Activated naive CD4-positive, alpha-beta T cell (primary cell): ENCODE measurements around the gene BACH2.

Experiments
- DNase-seq, 4 experiments: peaks; one replicate each; lab custom pipeline; 2025; lab: John Stamatoyannopoulos, UW

Gene BACH2

GRCh38 chr6:90028066-90028778 is 268.4 kb downstream of the BACH2 start:
- no peak for DNase-seq

GRCh38 chr6:90026216-90026615 is 270.4 kb downstream of the BACH2 start:
- no peak for DNase-seq

DNA sequence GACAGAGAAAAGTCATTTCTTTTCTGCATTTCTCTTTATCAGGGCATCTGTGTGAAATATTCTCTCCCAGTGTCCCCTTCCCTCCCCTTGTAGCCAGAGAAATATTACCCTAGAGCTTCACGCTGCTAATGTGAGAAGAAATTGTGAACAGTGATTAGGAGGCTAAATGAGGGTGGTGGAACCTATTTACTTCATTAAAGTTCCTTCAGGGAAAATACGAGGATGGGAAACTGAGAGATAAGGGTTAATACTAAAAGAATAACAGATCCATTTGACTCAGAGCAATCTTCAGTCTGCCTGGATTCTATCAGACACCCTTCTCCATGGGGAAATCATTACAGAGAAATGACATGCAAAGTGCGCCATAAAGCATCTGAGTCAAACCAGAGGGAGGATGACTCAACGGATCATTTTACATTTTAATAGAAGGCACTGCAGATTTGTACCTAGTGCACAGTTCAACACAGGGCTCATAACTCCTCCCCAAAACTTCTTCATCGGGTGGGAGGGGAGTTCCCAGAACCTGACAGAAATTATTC is 271.1 kb downstream of the BACH2 start:
- DNase-seq = peak in 1 of 4 experiments; percentile 2

- DNase-seq = no peak
Measured at GRCh38 chr6:90024633-90025032, 272.0 kb downstream of the BACH2 start.

DNA sequence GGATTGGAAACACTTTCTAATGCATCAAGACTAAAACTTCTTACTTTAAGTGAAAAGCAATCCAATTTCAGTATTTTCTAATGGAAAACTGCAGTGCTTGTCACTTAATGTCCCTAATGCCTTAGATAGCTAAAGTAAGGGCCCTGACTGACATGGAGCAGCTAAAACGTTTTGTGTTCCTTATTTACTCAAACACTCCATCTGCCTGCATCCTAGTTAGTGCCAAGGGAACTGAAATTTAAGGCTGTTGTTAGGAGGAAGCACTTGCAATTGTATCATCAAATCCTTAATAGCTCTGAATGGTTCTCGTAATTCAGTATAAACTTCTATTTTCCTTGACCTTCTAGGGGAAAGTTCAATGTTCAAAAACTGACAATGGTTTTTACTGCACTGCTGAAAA is 274.9 kb downstream of the BACH2 start:
- DNase-seq = no peak

GRCh38 chr6:90020746-90021145 is 275.9 kb downstream of the BACH2 start:
- DNase-seq = no peak

GRCh38 chr6:90019216-90019615 is 277.4 kb downstream of the BACH2 start:
- no peak for DNase-seq

GRCh38 chr6:90015883-90016282 is 280.8 kb downstream of the BACH2 start:
- no peak for DNase-seq

DNA sequence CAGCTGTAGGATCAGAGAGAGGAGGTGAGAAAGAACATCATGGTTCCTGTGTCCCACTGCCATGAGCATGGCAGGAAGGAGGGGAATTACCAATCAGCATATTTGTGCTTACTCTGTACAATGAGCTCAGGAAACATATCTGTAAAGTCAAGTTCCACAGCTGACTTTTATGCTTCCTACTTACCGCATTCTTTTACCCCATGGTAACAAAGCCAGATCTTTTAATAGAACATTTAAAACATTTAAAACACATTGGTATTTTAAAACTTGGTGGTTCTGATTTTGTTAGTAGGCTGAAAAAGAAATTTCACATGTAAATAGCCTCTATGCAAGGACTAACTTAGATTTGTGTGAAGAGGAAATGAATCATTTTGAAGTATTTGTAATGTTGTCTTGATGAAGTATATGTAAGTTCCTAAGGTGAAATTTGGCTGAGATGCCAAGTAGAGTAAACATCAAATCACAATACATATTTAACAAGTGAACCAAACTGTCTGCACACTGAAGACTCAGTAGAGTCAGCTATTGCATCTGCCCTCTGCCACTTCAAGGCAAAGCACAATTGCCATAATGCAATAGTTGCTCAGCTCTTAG is 287.6 kb downstream of the BACH2 start:
- no peak for DNase-seq

DNA sequence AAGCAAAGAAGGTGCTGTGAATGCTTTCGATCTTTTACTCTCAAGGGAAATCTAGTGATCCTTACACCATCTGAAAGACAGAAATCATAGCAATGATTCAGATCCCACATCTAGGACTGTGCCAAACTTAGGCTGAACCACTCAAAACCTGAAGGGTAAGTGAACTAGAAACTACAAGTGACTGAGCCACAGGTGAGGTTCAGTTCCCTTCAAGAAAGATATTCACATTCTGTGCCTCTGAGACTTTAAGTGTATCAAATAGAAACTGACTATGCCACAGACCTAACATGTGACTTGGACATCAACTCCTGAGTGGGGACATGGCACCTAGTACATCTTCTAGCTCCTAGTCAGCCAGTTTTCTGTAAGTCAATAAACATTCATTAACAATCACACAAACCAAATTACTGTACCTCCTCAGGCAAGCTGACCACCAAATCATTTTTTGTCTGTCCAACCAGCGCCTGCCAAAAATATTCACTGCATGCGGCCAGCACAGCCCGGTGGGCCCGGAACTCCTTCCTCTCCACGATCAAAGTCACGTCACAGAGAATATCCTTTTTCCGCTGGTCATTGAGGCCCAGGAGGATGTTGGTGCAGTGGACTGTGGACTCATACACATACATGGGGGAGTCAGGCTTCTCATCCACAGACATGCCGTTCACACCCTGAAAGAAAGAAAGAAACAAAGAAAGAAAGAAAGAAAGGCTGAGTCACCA is 288.3 kb downstream of the BACH2 start:
- no peak for DNase-seq

- DNase-seq = no peak
Measured at GRCh38 chr6:90005048-90005827, 291.4 kb downstream of the BACH2 start.

DNA sequence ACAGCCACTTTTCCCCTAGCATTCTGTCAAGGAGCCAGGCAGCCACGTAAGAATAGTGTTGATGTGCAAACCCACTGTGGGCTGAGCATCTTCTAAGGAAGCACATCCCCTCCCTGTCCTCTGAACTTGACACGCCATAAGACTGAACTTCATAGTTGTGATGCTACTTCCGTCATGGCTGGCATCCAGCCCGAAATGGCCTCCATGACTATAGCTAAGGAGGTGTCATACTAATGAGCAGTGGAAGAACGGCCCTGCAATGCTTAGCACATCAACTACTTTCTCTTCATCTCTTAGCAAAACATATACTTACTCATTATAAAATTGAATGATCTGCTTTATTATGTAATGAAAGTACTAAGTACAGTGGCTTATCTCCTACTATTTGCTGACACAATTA is 292.1 kb downstream of the BACH2 start:
- DNase-seq = no peak

- DNase-seq = no peak
Measured at GRCh38 chr6:90003941-90004340, 292.7 kb downstream of the BACH2 start.

- DNase-seq = no peak
Measured at GRCh38 chr6:90003069-90003795, 293.4 kb downstream of the BACH2 start.

GRCh38 chr6:90000864-90001731 is 295.5 kb downstream of the BACH2 start:
- DNase-seq = no peak

GRCh38 chr6:89999945-90000825 is 296.5 kb downstream of the BACH2 start:
- no peak for DNase-seq

GRCh38 chr6:89999154-89999553 is 297.5 kb downstream of the BACH2 start:
- DNase-seq = no peak

DNA sequence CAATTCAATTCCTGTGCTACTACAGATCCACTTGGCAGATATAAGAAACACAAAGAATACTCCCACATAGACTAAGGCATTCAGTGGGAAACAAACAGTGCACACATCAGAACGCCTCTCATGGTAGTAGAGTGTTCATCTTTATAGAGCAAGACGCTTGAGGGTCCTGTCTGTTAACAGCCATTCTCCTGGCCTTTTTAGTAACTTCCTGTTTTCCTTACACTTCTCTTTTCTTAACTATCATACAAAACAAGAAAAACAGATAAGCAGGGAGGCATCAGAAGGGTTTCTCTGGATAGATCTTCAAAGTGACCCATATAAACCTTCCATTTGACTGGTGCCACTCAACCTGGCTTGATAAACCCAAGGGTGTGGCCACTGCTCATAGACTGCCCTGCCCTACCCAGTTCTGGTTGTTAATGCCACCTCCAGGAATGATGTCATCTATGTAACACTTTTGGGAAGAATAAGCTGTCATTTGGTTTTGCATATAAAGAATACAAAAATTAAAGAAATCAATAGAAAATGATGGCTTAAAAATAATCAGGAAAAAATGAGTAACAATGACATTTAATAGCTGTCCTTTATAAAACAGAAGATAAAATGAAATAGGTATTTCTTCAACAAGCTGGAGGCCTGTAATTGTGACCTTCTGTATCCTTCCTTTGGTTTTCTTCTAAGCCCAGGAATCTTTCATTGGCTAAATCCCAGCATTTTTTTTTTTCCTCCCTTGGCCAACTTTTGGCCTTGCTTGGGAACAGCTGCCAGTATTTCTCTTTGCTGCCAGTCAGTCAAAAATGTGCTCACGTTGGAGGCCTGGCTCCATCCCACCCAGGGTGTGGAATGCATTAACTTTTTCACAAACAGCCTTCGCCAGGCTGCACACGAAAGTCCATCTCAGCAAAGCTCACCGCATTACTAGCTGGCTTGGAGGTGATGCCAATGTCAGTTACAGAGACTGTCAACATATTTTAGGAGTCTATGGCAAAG is 298.9 kb downstream of the BACH2 start:
- no peak for DNase-seq
